Stimulated activated CD4-positive, alpha-beta T cell treated with anti-CD3 and anti-CD28 coated beads, TNF-alpha, amount 100 ng/mL, for 1 hour (primary cell): ENCODE measurements around the gene HIC2.
"Not testable (repeated sequence)": the region's sequence is repeated elsewhere in the genome, so short reads cannot be mapped to it uniquely, and the experiment has no call there.

Source experiments
- DNase-seq, 3 donors: peaks; one replicate each; pipeline ENCODE4 v3.0.0-alpha.2; 2020; ENCODE audit warnings: low read depth in 3 of 3, low spot score in 1 of 3

The HIC2 gene

GRCh38 chr22:21449531-21450319, 32.6 kb downstream of the HIC2 start:
- no peak for DNase-seq

GRCh38 chr22:21450320-21450831, 33.2 kb downstream of the HIC2 start:
- DNase-seq = no peak

- DNase-seq = no peak
Measured at GRCh38 chr22:21450858-21451353, 33.7 kb downstream of the HIC2 start.

- no peak for DNase-seq
Measured at GRCh38 chr22:21451545-21452520, 34.7 kb downstream of the HIC2 start.

GRCh38 chr22:21452666-21453065, 35.5 kb downstream of the HIC2 start:
- not testable (repeated sequence) for DNase-seq

- DNase-seq = not testable (repeated sequence)
Measured at GRCh38 chr22:21454998-21455333, 37.8 kb downstream of the HIC2 start.

GRCh38 chr22:21455334-21456089, 38.3 kb downstream of the HIC2 start:
- DNase-seq = no peak

GRCh38 chr22:21457023-21457787, 40.0 kb downstream of the HIC2 start:
- no peak for DNase-seq

GRCh38 chr22:21462672-21463071, 45.5 kb downstream of the HIC2 start:
- DNase-seq = not testable (repeated sequence)

GRCh38 chr22:21467337-21468193, 50.4 kb downstream of the HIC2 start, which contains the start of gene TMEM191C:
Gene TMEM191C, plus strand, starts transcription at chr22:21467387. Its CDS starts 73 bp downstream, at chr22:21467460.
- not testable (repeated sequence) for DNase-seq

GRCh38 chr22:21468194-21469096, 51.3 kb downstream of the HIC2 start:
- peak; percentile 82 to 90 (median 90) for DNase-seq

GRCh38 chr22:21469097-21469994, 52.2 kb downstream of the HIC2 start:
- not testable (repeated sequence) for DNase-seq

- not testable (repeated sequence) for DNase-seq
Measured at GRCh38 chr22:21472984-21473383, 55.8 kb downstream of the HIC2 start.

GRCh38 chr22:21473664-21474063, 56.5 kb downstream of the HIC2 start:
- DNase-seq = not testable (repeated sequence)

- DNase-seq = not testable (repeated sequence)
Measured at GRCh38 chr22:21484039-21484438, 66.9 kb downstream of the HIC2 start.

- not testable (repeated sequence) for DNase-seq
Measured at GRCh38 chr22:21487723-21488122, 70.6 kb downstream of the HIC2 start.

- not testable (repeated sequence) for DNase-seq
Measured at GRCh38 chr22:21489149-21489680, 72.0 kb downstream of the HIC2 start.
